Calu3 (cell line): ENCODE results near the gene SPATA31C2. TPM values are rescaled to one million over a fixed set of nuclear protein-coding genes. Genes with fewer than 3 reads are reported as not detected.

Source experiments
- BruUV-seq: library from RNA; stranded (reverse); fragments of 400-500 nt; replicated peaks from 2 replicates; lab custom pipeline; 2021; lab: Mats Ljungman, UMichigan
- CTCF ChIA-PET: fragments of 300-600 bp; sonication (Branson Sonifier 250); formaldehyde crosslinking; loops from one replicate; lab custom pipeline; 2022; ENCODE audit warnings: antibody characterized with exemption; lab: Charles Lee
- DNase-seq: peaks from one replicate; pipeline ENCODE4 v3.0.0; 2022
- H3K27ac Mint-ChIP-seq: one replicate; pipeline ENCODE4 v1.8.0; 2022; ENCODE audit warnings: mixed read lengths; ENCODE audit not compliant: unreplicated experiment
- H3K27me3 Mint-ChIP-seq: one replicate; pipeline ENCODE4 v1.8.0; 2022; ENCODE audit warnings: mixed read lengths; ENCODE audit not compliant: unreplicated experiment
- H3K36me3 Mint-ChIP-seq: one replicate; pipeline ENCODE4 v1.8.0; 2022; ENCODE audit warnings: mild to moderate bottlenecking, moderate library complexity, mixed read lengths; ENCODE audit not compliant: insufficient read depth, unreplicated experiment
- H3K4me1 Mint-ChIP-seq: one replicate; pipeline ENCODE4 v1.8.0; 2022; ENCODE audit warnings: mild to moderate bottlenecking, low read depth, mixed read lengths; ENCODE audit not compliant: unreplicated experiment
- H3K4me3 Mint-ChIP-seq: one replicate; pipeline ENCODE4 v1.8.0; 2022; ENCODE audit warnings: mild to moderate bottlenecking, low read depth, moderate library complexity, mixed read lengths; ENCODE audit not compliant: unreplicated experiment
- H3K9me3 Mint-ChIP-seq: one replicate; pipeline ENCODE4 v1.8.0; 2022; ENCODE audit warnings: low read depth, mixed read lengths; ENCODE audit not compliant: unreplicated experiment
- CTCF ChIP-seq: fragments of 200-600 bp; IDR thresholded peaks from one replicate; pipeline ENCODE4 v1.8.0; 2022; ENCODE audit warnings: antibody characterized with exemption; ENCODE audit not compliant: unreplicated experiment
- intact Hi-C: fragments of 100-400 bp; cut with micrococcal nuclease; formaldehyde crosslinking; loops from one replicate; pipeline ENCODE4 v1.10.0; 2022; ENCODE audit not compliant: unreplicated experiment
- total RNA-seq: library from RNA; stranded (reverse); gene quantifications from 2 replicates; pipeline ENCODE4 v1.2.3, GENCODE V29; 2022

The SPATA31C2 gene
- total RNA-seq, 1 experiment from 2014 or later, result not detected

- no peak for DNase-seq
- Mint-ChIP-seq H3K36me3 (no peaks in the 10 kb centered on the region), H3K27ac (no peak overlapping the region), H3K4me1 (no peaks in the 10 kb centered on the region), H3K9me3 (peaks cover 3% of the 10 kb centered on the region), H3K4me3 (no peak overlapping the region), H3K27me3 (no peaks in the 10 kb centered on the region)
- intact Hi-C loops, result loop anchor here (5.0 kb wide), 2 partner anchors 223 to 408 kb away; no protein-coding TSS in a partner anchor
- no peak for TF ChIP-seq CTCF
- no TSS peak for BruUV-seq
- CTCF ChIA-PET, result no interaction called here
These were observed 31.4 kb upstream of the SPATA31C2 start for GRCh38 chr9:88169700-88170099.

- TF ChIP-seq CTCF, result no peak
- no peaks in the 10 kb centered on the region for H3K4me1 Mint-ChIP-seq
- H3K4me3 Mint-ChIP-seq, result no peak overlapping the region
- CTCF ChIA-PET, result no interaction called here
- intact Hi-C loops, result no loop called here
- no peaks in the 10 kb centered on the region for H3K27me3 Mint-ChIP-seq
- no peaks in the 10 kb centered on the region for H3K36me3 Mint-ChIP-seq
- no peak overlapping the region for H3K27ac Mint-ChIP-seq
- no peak for DNase-seq
- no TSS peak for BruUV-seq
- H3K9me3 Mint-ChIP-seq, result peaks cover 3% of the 10 kb centered on the region
These were observed 30.3 kb upstream of the SPATA31C2 start for GRCh38 chr9:88168564-88168963.

GRCh38 chr9:88166660-88167059 lies 28.4 kb upstream of the SPATA31C2 start:
- H3K36me3 Mint-ChIP-seq, result no peaks in the 10 kb centered on the region
- CTCF ChIA-PET, result no interaction called here
- peaks cover 3% of the 10 kb centered on the region for H3K9me3 Mint-ChIP-seq

GRCh38 chr9:88164850-88165249 lies 26.6 kb upstream of the SPATA31C2 start:
- CTCF ChIA-PET, result no interaction called here
- Mint-ChIP-seq H3K36me3 (no peaks in the 10 kb centered on the region), H3K27ac (no peak overlapping the region), H3K27me3 (no peaks in the 10 kb centered on the region), H3K9me3 (peaks cover 3% of the 10 kb centered on the region), H3K4me1 (no peaks in the 10 kb centered on the region), H3K4me3 (no peak overlapping the region)
- BruUV-seq, result no TSS peak
- no peak for TF ChIP-seq CTCF
- intact Hi-C loops, result no loop called here
- no peak for DNase-seq

More at GRCh38 chr9:88166660-88167059, 28.4 kb upstream of the SPATA31C2 start:
- H3K27ac Mint-ChIP-seq, result no peak overlapping the region
- no peak for TF ChIP-seq CTCF
- no peak for DNase-seq
- no peaks in the 10 kb centered on the region for H3K27me3 Mint-ChIP-seq
- intact Hi-C loops, result no loop called here
- no TSS peak for BruUV-seq
- H3K4me1 Mint-ChIP-seq, result no peaks in the 10 kb centered on the region
- H3K4me3 Mint-ChIP-seq, result no peak overlapping the region
